Measurements from ENCODE around the gene RALGAPA2.

RALGAPA2 gene

DNA sequence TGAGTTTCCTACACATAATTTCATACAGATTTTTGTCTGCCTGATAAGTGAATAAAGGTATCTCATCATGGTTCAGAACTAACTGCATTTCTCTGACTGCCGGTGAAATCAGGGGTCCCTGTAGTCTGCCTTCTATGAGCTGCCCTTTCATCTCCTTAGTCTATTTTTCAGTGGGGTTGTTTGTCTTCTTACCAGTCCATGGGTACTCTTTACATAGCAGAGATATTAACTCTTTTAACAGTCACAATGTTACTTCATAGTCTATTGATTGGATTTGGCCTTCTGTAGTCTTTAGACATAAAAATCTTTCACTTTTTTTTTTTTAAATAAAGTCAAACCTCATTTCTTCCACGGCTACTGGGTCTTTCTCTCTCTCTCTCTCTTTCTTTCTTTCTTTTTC lies 79.8 kb downstream of the RALGAPA2 start:
- Histone ChIP-seq H3K9me3 (ENCODE audit: insufficient read depth, low read depth, low read length) (no peaks in the 10 kb centered on the region), H3K4me1 (ENCODE audit: insufficient read depth, low read length, poor library complexity, severe bottlenecking) (peaks cover 2% of the 10 kb centered on the region), H3K79me2 (ENCODE audit: insufficient read depth, low read length) (no peaks in the 10 kb centered on the region), H3K9me2 (replicated peaks; ENCODE audit: low read depth, low read length) (no peaks in the 10 kb centered on the region), H4K20me1 (ENCODE audit: insufficient read depth, low read length, poor library complexity, severe bottlenecking) (no peaks in the 10 kb centered on the region), H3K4me3 (ENCODE audit: low read length, poor library complexity, severe bottlenecking) (no peak overlapping the region), H3K27me3 (ENCODE audit: insufficient read depth, low read length, poor library complexity, severe bottlenecking) (no peaks in the 10 kb centered on the region), H3K4me2 (ENCODE audit: low read depth, low read length, poor library complexity, severe bottlenecking) (no peak overlapping the region), H3K9ac (ENCODE audit: low read depth, low read length, poor library complexity, severe bottlenecking) (no peak overlapping the region), H3K36me3 (ENCODE audit: insufficient read depth, low read length) (peaks cover 14% of the 10 kb centered on the region; the same call in 1 of the 2 replicates), H2AFZ (ENCODE audit: low read length) (no peak overlapping the region), H3F3A (ENCODE audit: low read depth) (no peaks in the 10 kb centered on the region)
- TF ChIP-seq, protein P1, sequence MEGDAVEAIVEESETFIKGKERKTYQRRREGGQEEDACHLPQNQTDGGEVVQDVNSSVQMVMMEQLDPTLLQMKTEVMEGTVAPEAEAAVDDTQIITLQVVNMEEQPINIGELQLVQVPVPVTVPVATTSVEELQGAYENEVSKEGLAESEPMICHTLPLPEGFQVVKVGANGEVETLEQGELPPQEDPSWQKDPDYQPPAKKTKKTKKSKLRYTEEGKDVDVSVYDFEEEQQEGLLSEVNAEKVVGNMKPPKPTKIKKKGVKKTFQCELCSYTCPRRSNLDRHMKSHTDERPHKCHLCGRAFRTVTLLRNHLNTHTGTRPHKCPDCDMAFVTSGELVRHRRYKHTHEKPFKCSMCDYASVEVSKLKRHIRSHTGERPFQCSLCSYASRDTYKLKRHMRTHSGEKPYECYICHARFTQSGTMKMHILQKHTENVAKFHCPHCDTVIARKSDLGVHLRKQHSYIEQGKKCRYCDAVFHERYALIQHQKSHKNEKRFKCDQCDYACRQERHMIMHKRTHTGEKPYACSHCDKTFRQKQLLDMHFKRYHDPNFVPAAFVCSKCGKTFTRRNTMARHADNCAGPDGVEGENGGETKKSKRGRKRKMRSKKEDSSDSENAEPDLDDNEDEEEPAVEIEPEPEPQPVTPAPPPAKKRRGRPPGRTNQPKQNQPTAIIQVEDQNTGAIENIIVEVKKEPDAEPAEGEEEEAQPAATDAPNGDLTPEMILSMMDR (conservative IDR thresholded peaks at IDR 0.05; ENCODE audit: low read length): no peak
- no peak for TF ChIP-seq EZH2phosphoT487 (IDR thresholded peaks at IDR 0.05; ENCODE audit: borderline replicate concordance)

DNA sequence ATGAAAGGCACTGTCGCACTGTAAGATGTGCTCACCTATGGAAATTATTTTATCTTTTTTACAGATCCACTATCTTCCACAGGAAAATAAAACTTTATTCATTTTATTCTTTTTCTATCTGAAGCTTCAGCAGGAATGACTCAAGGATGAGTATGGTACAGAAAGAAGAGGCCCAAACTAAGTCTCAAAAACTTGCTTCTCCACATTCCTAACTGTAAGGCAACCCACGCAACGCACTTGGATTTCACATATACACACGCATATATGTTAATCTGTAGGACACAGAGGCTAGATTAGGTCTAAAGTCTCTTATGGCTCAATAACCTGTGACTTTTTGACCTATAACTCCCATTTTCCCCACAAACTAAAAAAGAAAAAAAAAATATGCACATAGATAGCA lies 81.9 kb downstream of the RALGAPA2 start:
- Histone ChIP-seq H3K9ac (ENCODE audit: low read depth, low read length, poor library complexity, severe bottlenecking) (no peak overlapping the region), H3F3A (ENCODE audit: low read depth) (no peaks in the 10 kb centered on the region), H3K27me3 (ENCODE audit: insufficient read depth, low read length, poor library complexity, severe bottlenecking) (no peaks in the 10 kb centered on the region), H4K20me1 (ENCODE audit: insufficient read depth, low read length, poor library complexity, severe bottlenecking) (no peaks in the 10 kb centered on the region), H3K79me2 (ENCODE audit: insufficient read depth, low read length) (no peaks in the 10 kb centered on the region), H3K4me2 (ENCODE audit: low read depth, low read length, poor library complexity, severe bottlenecking) (no peak overlapping the region), H3K9me2 (replicated peaks; ENCODE audit: low read depth, low read length) (no peaks in the 10 kb centered on the region), H3K36me3 (ENCODE audit: insufficient read depth, low read length) (peaks cover 14% of the 10 kb centered on the region; the same call in 1 of the 2 replicates), H3K4me3 (ENCODE audit: low read length, poor library complexity, severe bottlenecking) (no peak overlapping the region), H3K4me1 (ENCODE audit: insufficient read depth, low read length, poor library complexity, severe bottlenecking) (no peaks in the 10 kb centered on the region), H2AFZ (ENCODE audit: low read length) (no peak overlapping the region), H3K9me3 (ENCODE audit: insufficient read depth, low read depth, low read length) (no peaks in the 10 kb centered on the region)
- TF ChIP-seq, protein P1 (conservative IDR thresholded peaks at IDR 0.05; ENCODE audit: low read length): no peak
- TF ChIP-seq EZH2phosphoT487 (IDR thresholded peaks at IDR 0.05; ENCODE audit: borderline replicate concordance): no peak

DNA sequence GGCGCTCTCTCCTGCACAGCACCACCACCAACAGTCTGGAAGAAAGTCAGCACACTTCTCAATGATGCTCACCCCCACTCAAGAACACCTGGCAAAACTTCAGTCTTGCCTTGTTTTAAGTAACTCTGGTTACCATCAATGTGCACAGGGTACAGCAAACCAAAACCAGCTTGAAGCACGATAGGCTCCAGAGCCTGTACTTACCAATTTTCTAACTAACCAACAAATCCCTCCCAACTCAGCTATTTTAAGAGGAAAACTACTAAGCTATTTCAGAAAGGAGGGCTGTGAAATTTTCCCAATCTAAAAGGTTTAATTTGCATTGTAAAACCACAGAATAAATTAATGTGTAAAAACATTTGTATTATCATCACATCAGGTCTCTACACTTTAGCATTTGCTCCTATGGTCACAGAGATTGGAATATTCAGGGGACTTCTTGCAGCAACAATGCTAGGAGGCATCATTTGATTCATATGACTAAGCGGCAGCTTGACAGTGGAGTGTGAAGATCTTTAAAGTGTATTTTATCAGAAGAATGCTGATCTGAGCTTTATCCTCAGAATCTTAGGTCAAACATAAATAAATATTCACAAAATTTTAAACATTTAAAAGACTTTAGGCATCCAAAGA lies 82.8 kb downstream of the RALGAPA2 start:
- Histone ChIP-seq H3K9me3 (ENCODE audit: insufficient read depth, low read depth, low read length) (no peaks in the 10 kb centered on the region), H3K4me3 (ENCODE audit: low read length, poor library complexity, severe bottlenecking) (no peak overlapping the region), H3K79me2 (ENCODE audit: insufficient read depth, low read length) (no peaks in the 10 kb centered on the region), H3K9me2 (replicated peaks; ENCODE audit: low read depth, low read length) (no peaks in the 10 kb centered on the region), H3K4me2 (ENCODE audit: low read depth, low read length, poor library complexity, severe bottlenecking) (no peak overlapping the region), H3K36me3 (ENCODE audit: insufficient read depth, low read length) (peaks cover 5% of the 10 kb centered on the region; the same call in 1 of the 2 replicates), H3K4me1 (ENCODE audit: insufficient read depth, low read length, poor library complexity, severe bottlenecking) (no peaks in the 10 kb centered on the region), H4K20me1 (ENCODE audit: insufficient read depth, low read length, poor library complexity, severe bottlenecking) (no peaks in the 10 kb centered on the region), H2AFZ (ENCODE audit: low read length) (no peak overlapping the region), H3K9ac (ENCODE audit: low read depth, low read length, poor library complexity, severe bottlenecking) (no peak overlapping the region), H3K27me3 (ENCODE audit: insufficient read depth, low read length, poor library complexity, severe bottlenecking) (no peaks in the 10 kb centered on the region), H3F3A (ENCODE audit: low read depth) (no peaks in the 10 kb centered on the region)
- TF ChIP-seq EZH2phosphoT487 (IDR thresholded peaks at IDR 0.05; ENCODE audit: borderline replicate concordance): no peak
- TF ChIP-seq, protein P1 (conservative IDR thresholded peaks at IDR 0.05; ENCODE audit: low read length): no peak
